Gastroesophageal sphincter (tissue), 4 donors: Measurements from ENCODE around the gene ABHD14A. TPM values are rescaled to one million over a fixed set of nuclear protein-coding genes. Genes with fewer than 3 reads are reported as not detected.

ENCODE experiments used
- ATAC-seq: fragments of 150-250 bp; one replicate; pipeline ENCODE4 v1.9.1; 2016; ENCODE audit warnings: mild to moderate bottlenecking, moderate library complexity
- H3K27ac ChIP-seq, 4 donors: fragments of 200-600 bp; sonication (generic) in 3 of 4; 1 replicate in 3 of 4; 2 replicates in 1 of 4; pipeline ENCODE4 v1.5.1; 2016 to 2019
- H3K27me3 ChIP-seq: fragments of 200-600 bp; sonication (generic); one replicate; pipeline ENCODE4 v1.5.1; 2019
- H3K36me3 ChIP-seq, 2 donors: fragments of 200-600 bp; sonication (generic); one replicate each; pipeline ENCODE4 v1.5.1; 2019; ENCODE audit warnings: control low read depth in 1 of 2
- H3K4me1 ChIP-seq, 3 donors: fragments of 200-600 bp; sonication (generic); 1 replicate in 2 of 3; 2 replicates in 1 of 3; pipeline ENCODE4 v1.5.1; 2016 to 2019; ENCODE audit warnings: control low read depth in 2 of 3
- H3K4me3 ChIP-seq, 2 donors: fragments of 200-600 bp; sonication (generic); one replicate each; pipeline ENCODE4 v1.5.1; 2019; ENCODE audit warnings: mild to moderate bottlenecking in 1 of 2, moderate library complexity in 1 of 2
- H3K9me3 ChIP-seq, 3 donors: fragments of 200-600 bp; sonication (generic); one replicate each; pipeline ENCODE4 v1.5.1; 2017 to 2019; ENCODE audit warnings: control low read depth in 2 of 3
- CTCF ChIP-seq, 4 experiments: fragments of 200-600 bp in 2 of 4; fragments of 450-650 bp in 2 of 4; sonication (generic) in 1 of 4; IDR thresholded peaks; one replicate each; pipeline ENCODE4 v1.5.1; 2017 to 2019; ENCODE audit warnings: antibody characterized with exemption in 4 of 4, mild to moderate bottlenecking in 2 of 4, moderate library complexity in 2 of 4
- EP300 ChIP-seq: sonication (generic); formaldehyde crosslinking; IDR thresholded peaks from one replicate; pipeline ENCODE4 v1.6.1; 2017; ENCODE audit warnings: antibody characterized with exemption, mild to moderate bottlenecking
- POLR2A ChIP-seq, 2 donors: fragments of 450-650 bp; IDR thresholded peaks; one replicate each; pipeline ENCODE4 v1.6.1; 2017; ENCODE audit warnings: antibody characterized with exemption in 2 of 2, mild to moderate bottlenecking in 2 of 2, moderate library complexity in 1 of 2
- POLR2AphosphoS5 ChIP-seq: sonication (generic); formaldehyde crosslinking; IDR thresholded peaks from one replicate; pipeline ENCODE4 v1.6.1; 2017; ENCODE audit warnings: antibody characterized with exemption
- WGBS, 2 donors: methylation state at CpG; one replicate each; pipeline ENCODE4 v1.1.5; 2018; ENCODE audit warnings: low coverage in 1 of 2; 5-methylcytosine and 5-hydroxymethylcytosine counted together
- total RNA-seq, 4 donors: library from RNA; depleted of rRNA; stranded (reverse); fragments of >200 nt; gene quantifications; one replicate each; pipeline ENCODE4 v1.1.0, GENCODE V29; 2016

Gene ABHD14A
- total RNA-seq, 4 donors from 2014 or later = 12.6 to 20.2 (median 13.8) TPM

- ATAC-seq = no peak
Observed at GRCh38 chr3:51997935-51998596, 23.2 kb downstream of the ABHD14A start.

GRCh38 chr3:51998774-51999173 is 23.9 kb downstream of the ABHD14A start:
- peaks cover 32% of the 10 kb centered on the region for H3K27me3 ChIP-seq
- TF ChIP-seq POLR2A (IDR thresholded peaks at IDR 0.05) = no peak
- no peak for TF ChIP-seq EP300
- TF ChIP-seq CTCF (IDR thresholded peaks at IDR 0.05) = no peak
- no peak for TF ChIP-seq POLR2AphosphoS5
- H3K27ac ChIP-seq = no peak overlapping the region
- H3K9me3 ChIP-seq = no peaks in the 10 kb centered on the region
- H3K4me3 ChIP-seq = no peak overlapping the region
- 42 to 46% methylated on average over 4 of the region's 7 CpGs for WGBS, 2 donors
- ATAC-seq = no peak
- H3K36me3 ChIP-seq = peaks cover 0 to 13% of the 10 kb centered on the region in 2 donors
- peaks cover 0 to 30% (median 12%) of the 10 kb centered on the region in 3 donors for H3K4me1 ChIP-seq

More at GRCh38 chr3:51997935-51998596, 23.2 kb downstream of the ABHD14A start:
- Histone ChIP-seq H3K36me3 (peaks cover 0 to 20% of the 10 kb centered on the region in 2 donors), H3K4me3 (no peak overlapping the region), H3K9me3 (no peaks in the 10 kb centered on the region), H3K27me3 (peaks cover 32% of the 10 kb centered on the region), H3K4me1 (peaks cover 0 to 36% (median 12%) of the 10 kb centered on the region in 3 donors), H3K27ac (no peak overlapping the region)
- WGBS, 2 donors = 35 to 57% methylated on average over 6 of the region's 7 CpGs
- no peak for TF ChIP-seq CTCF (IDR thresholded peaks at IDR 0.05)
- no peak for TF ChIP-seq EP300
- TF ChIP-seq POLR2AphosphoS5 = no peak
- no peak for TF ChIP-seq POLR2A (IDR thresholded peaks at IDR 0.05)

GRCh38 chr3:51999846-52000245 is 25.0 kb downstream of the ABHD14A start:
- peaks cover 0 to 29% (median 4%) of the 10 kb centered on the region in 3 donors for H3K4me1 ChIP-seq
- WGBS, 2 donors = 53% methylated on average over 2 of the region's 2 CpGs; no CpG with 5 or more reads in 1 of the 2 donors
- no peaks in the 10 kb centered on the region for H3K9me3 ChIP-seq
- ATAC-seq = no peak
- H3K4me3 ChIP-seq = no peak overlapping the region
- H3K27ac ChIP-seq = no peak overlapping the region
- peaks cover 32% of the 10 kb centered on the region for H3K27me3 ChIP-seq
- H3K36me3 ChIP-seq = peaks cover 0 to 2% of the 10 kb centered on the region in 2 donors
- TF ChIP-seq POLR2AphosphoS5 (no peak), CTCF (IDR thresholded peaks at IDR 0.05) (no peak), EP300 (no peak), POLR2A (IDR thresholded peaks at IDR 0.05) (no peak)

- peak; percentile 71 for ATAC-seq
- 1% methylated on average over 7 to 18 of the region's 18 CpGs for WGBS, 2 donors
Observed at GRCh38 chr3:52001443-52001974, 26.6 kb downstream of the ABHD14A start.

More at GRCh38 chr3:52001443-52001974, 26.6 kb downstream of the ABHD14A start:
- no peak overlapping the region for H3K27ac ChIP-seq
- no peak overlapping the region for H3K4me3 ChIP-seq
- peaks cover 0 to 34% (median 12%) of the 10 kb centered on the region in 3 donors for H3K4me1 ChIP-seq
- peaks cover 32% of the 10 kb centered on the region for H3K27me3 ChIP-seq
- H3K9me3 ChIP-seq = no peaks in the 10 kb centered on the region
- no peaks in the 10 kb centered on the region for H3K36me3 ChIP-seq
- peak in 3 of 4 experiments; percentile 93 to 95 (median 93) for TF ChIP-seq CTCF (IDR thresholded peaks at IDR 0.05)
- TF ChIP-seq POLR2A (IDR thresholded peaks at IDR 0.05) = no peak
